Astrocyte (in vitro differentiated cells and primary cell): ENCODE results near the gene GRIP1. TPM values are rescaled to one million over a fixed set of nuclear protein-coding genes. Genes with fewer than 3 reads are reported as not detected.

Experiments used
- DNase-seq: peaks from one replicate; pipeline ENCODE4 v3.0.0-alpha.2; 2010; ENCODE audit warnings: low read depth
- FAIRE-seq: peaks from 2 replicates; lab custom pipeline; 2011; peaks lifted over from hg19 to GRCh38; lab: Jason Lieb, UNC
- H2AFZ ChIP-seq: 2 replicates; pipeline ENCODE4 v1.6.0; 2012; ENCODE audit warnings: low read depth, low read length, inconsistent platforms
- H3K27ac ChIP-seq: 2 replicates; pipeline ENCODE4 v1.5.1; 2011; ENCODE audit warnings: low read depth, low read length, inconsistent platforms
- H3K27me3 ChIP-seq: 2 replicates; pipeline ENCODE4 v1.6.0; 2011; ENCODE audit warnings: low read length, inconsistent platforms; ENCODE audit not compliant: insufficient read depth
- H3K36me3 ChIP-seq: 2 replicates; pipeline ENCODE4 v1.5.1; 2011; ENCODE audit warnings: low read length, inconsistent platforms; ENCODE audit not compliant: insufficient read depth
- H3K4me1 ChIP-seq: 2 replicates; pipeline ENCODE4 v1.5.1; 2011; ENCODE audit warnings: low read length, inconsistent platforms; ENCODE audit not compliant: insufficient read depth
- H3K4me2 ChIP-seq: 2 replicates; pipeline ENCODE4 v1.6.0; 2012; ENCODE audit warnings: low read length, inconsistent platforms
- H3K4me3 ChIP-seq: 2 replicates; pipeline ENCODE4 v1.5.1; 2011; ENCODE audit warnings: low read depth, mild to moderate bottlenecking, low read length, inconsistent platforms; ENCODE audit not compliant: insufficient read depth
- H3K79me2 ChIP-seq: 2 replicates; pipeline ENCODE4 v1.6.0; 2012; ENCODE audit warnings: mild to moderate bottlenecking, low read length, inconsistent platforms; ENCODE audit not compliant: insufficient read depth
- H3K9ac ChIP-seq: 2 replicates; pipeline ENCODE4 v1.6.0; 2012; ENCODE audit warnings: mild to moderate bottlenecking, low read length, inconsistent platforms
- H3K9me3 ChIP-seq: 2 replicates; pipeline ENCODE4 v1.5.1; 2012; ENCODE audit warnings: low read depth, mild to moderate bottlenecking, low read length, inconsistent platforms; ENCODE audit not compliant: insufficient read depth
- H4K20me1 ChIP-seq: 2 replicates; pipeline ENCODE4 v1.6.0; 2012; ENCODE audit warnings: low read length, inconsistent platforms; ENCODE audit not compliant: insufficient read depth
- H3K27ac Mint-ChIP-seq: one replicate; pipeline ENCODE4 v1.8.0; 2021; ENCODE audit warnings: mild to moderate bottlenecking, mixed read lengths; ENCODE audit not compliant: unreplicated experiment
- H3K27me3 Mint-ChIP-seq: one replicate; pipeline ENCODE4 v1.8.0; 2021; ENCODE audit warnings: low read depth, mixed read lengths; ENCODE audit not compliant: unreplicated experiment
- H3K36me3 Mint-ChIP-seq: one replicate; pipeline ENCODE4 v1.8.0; 2021; ENCODE audit warnings: low read depth, mixed read lengths; ENCODE audit not compliant: unreplicated experiment
- H3K4me1 Mint-ChIP-seq: one replicate; pipeline ENCODE4 v1.8.0; 2021; ENCODE audit warnings: low read depth, mixed read lengths; ENCODE audit not compliant: unreplicated experiment
- H3K4me3 Mint-ChIP-seq: one replicate; pipeline ENCODE4 v1.8.0; 2021; ENCODE audit warnings: mild to moderate bottlenecking, moderate library complexity, mixed read lengths; ENCODE audit not compliant: unreplicated experiment
- H3K9me3 Mint-ChIP-seq: one replicate; pipeline ENCODE4 v1.8.0; 2021; ENCODE audit warnings: mild to moderate bottlenecking, mixed read lengths; ENCODE audit not compliant: unreplicated experiment
- CTCF ChIP-seq: IDR thresholded peaks from 2 replicates; pipeline ENCODE4 v1.5.1; 2011; ENCODE audit warnings: low read depth, mild to moderate bottlenecking, inconsistent platforms, low read length, moderate library complexity; ENCODE audit not compliant: insufficient read depth
- EZH2 ChIP-seq: IDR thresholded peaks from 2 replicates; pipeline ENCODE4 v1.6.1; 2012; ENCODE audit warnings: mild to moderate bottlenecking, low read length, inconsistent platforms; ENCODE audit not compliant: insufficient read depth
- total RNA-seq: library from RNA; stranded (reverse); gene quantifications from 2 replicates; pipeline ENCODE4 v1.2.1, GENCODE V29; 2021

GRIP1 gene
- total RNA-seq, 1 donor from 2014 or later, result 16.7 TPM

GRCh38 chr12:66663611-66664010 is 15.3 kb downstream of the GRIP1 start:
- Histone ChIP-seq H3K4me2 (no peak overlapping the region), H3K27me3 (no peaks in the 10 kb centered on the region), H3K79me2 (no peaks in the 10 kb centered on the region), H3K9ac (no peak overlapping the region), H4K20me1 (no peaks in the 10 kb centered on the region), H2AFZ (no peak overlapping the region), H3K36me3 (no peaks in the 10 kb centered on the region), H3K9me3 (no peaks in the 10 kb centered on the region), H3K27ac (no peak overlapping the region), H3K4me3 (no peak overlapping the region), H3K4me1 (peaks cover 13% of the 10 kb centered on the region)
- H3K36me3 Mint-ChIP-seq, result no peaks in the 10 kb centered on the region
- peaks cover 15% of the 10 kb centered on the region for H3K4me1 Mint-ChIP-seq
- no peak for DNase-seq
- H3K4me3 Mint-ChIP-seq, result no peak overlapping the region
- TF ChIP-seq EZH2 (no peak), CTCF (no peak)
- H3K9me3 Mint-ChIP-seq, result no peaks in the 10 kb centered on the region
- no peak for FAIRE-seq
- H3K27ac Mint-ChIP-seq, result no peak overlapping the region
- no peaks in the 10 kb centered on the region for H3K27me3 Mint-ChIP-seq

- Histone ChIP-seq H2AFZ (no peak overlapping the region), H3K9ac (no peak overlapping the region), H3K27ac (no peak overlapping the region), H3K4me2 (peak overlapping the region; percentile 45), H3K4me1 (peaks cover 9% of the 10 kb centered on the region), H3K27me3 (no peaks in the 10 kb centered on the region), H4K20me1 (no peaks in the 10 kb centered on the region), H3K79me2 (no peaks in the 10 kb centered on the region), H3K4me3 (no peak overlapping the region), H3K9me3 (no peaks in the 10 kb centered on the region), H3K36me3 (no peaks in the 10 kb centered on the region)
- H3K27me3 Mint-ChIP-seq, result no peaks in the 10 kb centered on the region
- H3K9me3 Mint-ChIP-seq, result no peaks in the 10 kb centered on the region
- peaks cover 7% of the 10 kb centered on the region for H3K4me1 Mint-ChIP-seq
- H3K36me3 Mint-ChIP-seq, result no peaks in the 10 kb centered on the region
- FAIRE-seq, result peak; percentile 68
- H3K27ac Mint-ChIP-seq, result no peak overlapping the region
- H3K4me3 Mint-ChIP-seq, result no peak overlapping the region
- DNase-seq, result peak; percentile 63
- TF ChIP-seq CTCF (no peak), EZH2 (no peak)
Measured at GRCh38 chr12:66662729-66663128, 16.1 kb downstream of the GRIP1 start.

GRCh38 chr12:66662179-66662578 is 16.7 kb downstream of the GRIP1 start:
- H3K4me3 Mint-ChIP-seq, result no peak overlapping the region
- no peak for TF ChIP-seq CTCF
- TF ChIP-seq EZH2, result no peak
- FAIRE-seq, result no peak

More at GRCh38 chr12:66662179-66662578, 16.7 kb downstream of the GRIP1 start:
- no peak overlapping the region for H3K27ac Mint-ChIP-seq
- no peak overlapping the region for H3K9ac ChIP-seq
- no peak for DNase-seq
- no peak overlapping the region for H3K4me3 ChIP-seq
- peak overlapping the region; percentile 45 for H3K4me2 ChIP-seq
- no peak overlapping the region for H3K27ac ChIP-seq
- H3K4me1 Mint-ChIP-seq, result peaks cover 5% of the 10 kb centered on the region
- H3K36me3 ChIP-seq, result no peaks in the 10 kb centered on the region
- no peak overlapping the region for H2AFZ ChIP-seq
- no peaks in the 10 kb centered on the region for H3K27me3 Mint-ChIP-seq
- peaks cover 9% of the 10 kb centered on the region for H3K4me1 ChIP-seq
- H4K20me1 ChIP-seq, result no peaks in the 10 kb centered on the region
- no peaks in the 10 kb centered on the region for H3K36me3 Mint-ChIP-seq
- no peaks in the 10 kb centered on the region for H3K9me3 Mint-ChIP-seq
- no peaks in the 10 kb centered on the region for H3K79me2 ChIP-seq
- H3K9me3 ChIP-seq, result no peaks in the 10 kb centered on the region
- H3K27me3 ChIP-seq, result no peaks in the 10 kb centered on the region
